Right cardiac atrium (tissue), 5 donors: Measurements from ENCODE around the gene COL15A1. TPM values are rescaled to one million over a fixed set of nuclear protein-coding genes. Genes with fewer than 3 reads are reported as not detected.
A peak's percentile ranks its signal among the peaks of the same experiment; 100 is the strongest.

Experiments
- ATAC-seq, 2 donors: fragments of 200-7000 bp; cut with Tn5 transposase; one replicate each; pipeline versions ENCODE4 v1.8.0 to v1.9.1; 2020; ENCODE audit warnings: moderate library complexity in 2 of 2, mild to moderate bottlenecking in 1 of 2
- DNase-seq, 3 donors: peaks; one replicate each; pipeline ENCODE4 v3.0.0-alpha.2; 2020
- H3K27ac ChIP-seq: one replicate; pipeline ENCODE4 v1.5.1; 2013; ENCODE audit warnings: mild to moderate bottlenecking, low read length, control low read depth, moderate library complexity
- H3K27me3 ChIP-seq: one replicate; pipeline ENCODE4 v1.6.1; 2013; ENCODE audit not compliant: control insufficient read depth, insufficient read depth
- H3K4me1 ChIP-seq: one replicate; pipeline ENCODE4 v1.6.1; 2013; ENCODE audit warnings: low read length; ENCODE audit not compliant: control insufficient read depth, insufficient read depth
- H3K4me3 ChIP-seq: one replicate; pipeline ENCODE4 v1.5.1; 2013; ENCODE audit warnings: low read length, control low read depth
- H3K9me3 ChIP-seq: one replicate; pipeline ENCODE4 v1.6.1; 2013; ENCODE audit warnings: low read length; ENCODE audit not compliant: control insufficient read depth
- WGBS: extraction: QIAGEN DNeasy Blood & Tissue Kit; methylation state at CpG from one replicate; pipeline ENCODE4 v1.1.7; 2013; 5-methylcytosine and 5-hydroxymethylcytosine counted together
- intact Hi-C, 4 donors: fragments of 100-400 bp; cut with DNase I; formaldehyde crosslinking; loops; one replicate each; pipeline versions ENCODE4 v1.11.0 to v1.14.0; 2022 to 2023
- polyA plus RNA-seq: library from polyadenylated mRNA; stranded (reverse); fragments of 200-250 nt; gene quantifications from one replicate; pipeline ENCODE4 v1.2.3, GENCODE V29; 2013
- total RNA-seq, 4 donors: library from RNA; stranded (reverse); fragmentation: NEBNext Ultra II Directional; extraction: Animal tissue kit (Norgen Biotek cat#: 25700); gene quantifications; one replicate each; pipeline ENCODE4 v1.2.1, GENCODE V29; 2021
- donor health status: healthy with polysubstance abuse.
- donor health status: DM: no; HTN: yes; CAD: no.
- donor health status: DM: no; HTN: no; CAD: no.
- donor health status: DM: no; HTN: yes; CAD: no; lungs with severe emphysema.
- donor health status: DM: yes; HTN: yes; CAD: no.

The COL15A1 gene
- total and polyA plus RNA-seq, 5 donors: 22.5 to 87.1 (median 61.2) TPM

DNA sequence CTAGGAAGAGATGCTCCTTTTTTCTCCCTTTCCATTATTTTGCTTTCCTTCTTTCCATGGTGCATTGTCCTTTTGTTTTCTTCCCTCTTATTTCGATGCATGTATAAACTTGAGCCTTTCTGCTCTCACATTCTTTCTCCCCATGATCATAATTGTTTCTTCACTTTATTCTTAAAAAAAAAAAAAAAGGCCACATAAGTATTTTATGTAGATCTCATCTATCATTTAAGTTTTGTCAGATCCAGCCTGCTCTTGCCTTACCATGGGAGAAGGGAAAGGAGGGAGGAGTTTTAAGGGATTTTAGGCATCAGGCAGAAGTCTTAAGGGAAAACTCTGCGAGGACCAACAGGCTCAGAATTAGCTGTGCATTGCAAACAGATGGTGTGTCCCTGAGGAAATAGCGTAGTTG lies 172.3 kb downstream of the COL15A1 start:
- peaks cover 9% of the 10 kb centered on the region for H3K4me1 ChIP-seq
- no peak overlapping the region for H3K4me3 ChIP-seq
- H3K27me3 ChIP-seq: no peaks in the 10 kb centered on the region
- no peak overlapping the region for H3K27ac ChIP-seq
- H3K9me3 ChIP-seq: no peaks in the 10 kb centered on the region
- 80% methylated on average over 3 of the region's 3 CpGs for WGBS
- intact Hi-C loops: no loop called here
- ATAC-seq: no peak
- no peak for DNase-seq

DNA sequence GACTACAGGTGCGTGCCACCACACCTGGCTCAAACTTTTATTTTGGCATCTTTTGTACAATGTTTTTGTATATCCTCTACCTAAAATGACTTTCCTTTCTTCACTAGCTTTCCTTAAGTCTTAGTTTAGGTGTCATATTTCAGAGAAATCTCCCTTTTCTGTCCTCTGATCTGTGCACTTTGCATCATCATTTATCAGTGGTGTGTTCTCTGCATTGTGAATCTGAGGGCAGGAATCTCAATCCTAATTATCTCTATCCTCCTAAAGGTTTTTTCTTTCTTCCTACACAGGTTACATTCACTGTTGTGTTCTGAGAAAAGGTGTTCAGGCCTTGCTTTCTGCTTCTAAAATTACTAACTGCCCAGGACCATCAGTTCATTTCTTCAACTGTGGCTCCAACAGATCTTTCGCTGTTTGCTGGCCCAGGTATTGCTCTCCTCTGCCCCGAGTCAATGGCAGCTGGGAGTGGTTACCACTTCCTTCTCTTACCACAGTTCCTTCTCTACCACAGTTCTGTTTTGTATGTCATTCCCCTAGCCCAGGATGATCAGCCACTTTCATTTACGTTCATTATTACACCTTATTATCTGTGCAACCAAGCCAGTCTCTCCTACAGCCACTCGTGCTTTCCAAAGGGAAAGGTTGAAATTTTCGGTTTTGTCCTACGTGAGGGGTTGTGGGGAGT lies 175.2 kb downstream of the COL15A1 start:
- intact Hi-C loops: no loop called here
- H3K9me3 ChIP-seq: no peaks in the 10 kb centered on the region
- H3K4me1 ChIP-seq: peaks cover 2% of the 10 kb centered on the region
- WGBS: 86% methylated on average over 7 of the region's 7 CpGs
- DNase-seq (no peak), ATAC-seq (peak in 1 of 2 donors; percentile 47)
- H3K27me3 ChIP-seq: no peaks in the 10 kb centered on the region
- no peak overlapping the region for H3K27ac ChIP-seq
- no peak overlapping the region for H3K4me3 ChIP-seq

DNA sequence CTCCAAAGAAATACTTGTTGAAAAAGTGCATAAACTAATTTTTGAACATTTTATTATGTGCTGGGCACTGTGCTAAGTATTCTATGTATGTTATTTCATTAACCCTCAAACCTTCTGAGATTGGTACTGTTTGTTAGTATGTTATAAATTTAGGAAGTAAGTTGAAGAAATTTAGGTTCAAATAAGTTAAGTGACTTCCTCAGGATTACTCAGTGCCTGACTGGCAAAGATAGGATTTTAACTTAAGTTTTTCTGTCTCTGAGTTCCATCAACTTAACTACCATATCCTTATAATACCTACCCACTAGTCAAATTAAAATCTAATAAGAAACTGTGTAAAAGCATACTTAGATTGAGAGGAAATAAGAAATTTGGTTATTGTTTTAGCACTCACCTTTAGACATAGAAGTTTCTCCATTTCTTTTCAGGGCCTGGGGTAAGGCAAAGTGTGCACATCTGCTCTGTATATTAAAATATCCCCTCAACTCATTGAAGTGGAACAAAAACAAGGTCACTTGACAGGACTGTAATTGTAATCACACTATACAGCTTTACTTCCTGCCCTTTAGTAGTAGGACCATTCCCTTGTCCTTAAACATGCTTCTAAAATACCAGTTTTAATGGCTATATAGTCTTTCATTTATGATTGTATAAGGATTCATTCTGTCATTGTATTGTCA lies 176.4 kb downstream of the COL15A1 start:
- DNase-seq (no peak), ATAC-seq (no peak)
- H3K4me3 ChIP-seq: no peak overlapping the region
- H3K4me1 ChIP-seq: no peaks in the 10 kb centered on the region
- intact Hi-C loops: no loop called here
- no peaks in the 10 kb centered on the region for H3K27me3 ChIP-seq
- no peak overlapping the region for H3K27ac ChIP-seq
- no peaks in the 10 kb centered on the region for H3K9me3 ChIP-seq

Other genes starting within 250 kb of the COL15A1 start
- not detected for gene GABBR2, start 235.0 kb upstream of the COL15A1 start, total RNA-seq
- not detected for gene GABBR2, start 235.0 kb upstream of the COL15A1 start, polyA plus RNA-seq
- gene ANKS6, start 147.4 kb upstream of the COL15A1 start, total RNA-seq: 1 to 10 TPM; 4.6 to 7.9 (median 6.1) TPM
- 3.6 TPM for gene ANKS6, start 147.4 kb upstream of the COL15A1 start, polyA plus RNA-seq
- gene GALNT12, start 136.2 kb upstream of the COL15A1 start, total RNA-seq: 1 to 10 TPM in 1 of 4 donors, under 1 TPM in 3; 0.68 to 1.3 (median 0.92) TPM
- gene GALNT12, start 136.2 kb upstream of the COL15A1 start, polyA plus RNA-seq: 0.29 TPM
- gene TGFBR1, start 161.2 kb downstream of the COL15A1 start, total RNA-seq: 10 to 100 TPM; 13.3 to 25.8 (median 15.0) TPM
- gene TGFBR1, start 161.2 kb downstream of the COL15A1 start, polyA plus RNA-seq: 4.3 TPM